GM21619 (cell line): ENCODE measurements around the gene PKD1L1.
"Not testable (repeated sequence)": the region's sequence is repeated elsewhere in the genome, so short reads cannot be mapped to it uniquely, and the experiment has no call there.

Experiments used
- ATAC-seq: cut with Tn5 transposase; IDR thresholded peaks from one replicate; pipeline ENCODE4 v1.9.1; 2021; ENCODE audit not compliant: unreplicated experiment

PKD1L1 gene

DNA sequence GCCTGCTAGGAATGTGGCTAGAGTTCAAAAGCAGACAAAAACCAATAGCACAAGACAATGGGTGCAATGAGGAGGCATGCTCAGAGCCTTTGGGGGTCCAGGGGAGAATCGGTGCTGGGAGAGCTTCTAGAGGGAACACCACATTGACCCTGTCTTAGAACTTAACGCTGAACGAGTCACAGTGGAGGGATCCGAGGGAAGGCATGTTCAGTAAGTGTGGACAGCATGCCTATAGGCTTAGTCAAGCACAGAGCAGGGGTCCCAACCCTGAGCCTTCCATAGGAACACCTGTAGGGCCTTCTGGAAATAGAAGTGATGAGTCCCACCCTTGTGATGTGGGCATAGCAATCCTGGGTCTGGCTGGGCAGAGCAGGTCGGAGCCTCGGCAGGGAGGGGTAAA, 148.7 kb downstream of the PKD1L1 start:
- no peak for ATAC-seq

DNA sequence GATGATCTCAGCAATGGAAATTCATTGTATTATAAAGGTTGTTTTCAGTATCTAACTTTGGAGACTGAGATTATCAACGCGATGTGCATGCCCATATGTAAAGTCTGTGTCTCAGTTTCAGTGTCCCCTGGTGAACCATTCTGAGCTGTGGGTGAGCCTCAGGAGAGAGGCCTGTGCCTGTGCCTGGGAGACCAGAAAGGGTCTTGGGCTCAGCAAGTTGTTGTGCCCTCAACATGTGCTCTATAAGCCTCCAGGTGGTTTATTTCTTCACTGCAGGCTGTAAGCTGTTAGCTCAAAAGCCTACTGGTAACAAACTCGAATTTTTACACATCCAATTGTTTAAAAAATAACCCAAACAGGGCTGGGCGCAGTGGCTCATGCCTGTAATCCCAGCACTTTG, 151.9 kb downstream of the PKD1L1 start:
- no peak for ATAC-seq

DNA sequence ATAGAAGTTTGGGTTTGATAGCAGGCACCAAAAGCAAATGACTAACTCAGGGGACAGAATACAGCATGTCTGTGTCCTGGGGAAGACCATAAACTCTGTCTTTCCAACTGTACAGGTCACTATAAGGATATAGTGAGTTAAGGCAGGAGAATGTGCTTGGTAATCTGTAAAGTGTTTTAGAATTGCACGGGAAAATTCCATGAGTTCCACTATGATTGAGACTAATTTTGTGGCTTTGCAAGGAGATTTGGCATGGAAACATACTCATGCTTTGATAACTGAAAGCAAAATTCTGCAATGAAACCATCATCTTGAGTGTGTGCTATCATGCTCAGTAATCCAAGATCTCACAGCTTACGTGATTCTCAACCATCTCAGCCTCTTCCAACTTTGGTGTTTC, 152.6 kb downstream of the PKD1L1 start:
- no peak for ATAC-seq

DNA sequence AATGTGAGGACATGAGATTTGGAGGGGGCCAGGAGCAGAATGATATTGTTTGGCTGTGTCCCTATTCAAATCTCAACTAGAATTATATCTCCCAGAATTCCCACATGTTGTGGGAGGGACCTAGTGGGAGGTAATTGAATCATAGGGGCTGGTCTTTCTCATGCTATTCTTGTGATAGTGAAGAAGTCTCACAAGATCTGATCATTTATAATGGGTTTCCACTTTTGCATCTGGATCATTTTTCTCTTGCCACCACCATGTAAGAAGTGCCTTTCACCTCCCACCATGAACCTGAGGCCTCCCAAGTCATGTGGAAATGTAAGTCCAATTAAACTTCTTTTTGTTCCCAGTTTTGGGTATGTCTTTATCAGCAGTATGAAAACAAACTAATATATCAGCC, 153.1 kb downstream of the PKD1L1 start:
- ATAC-seq, result not testable (repeated sequence)

DNA sequence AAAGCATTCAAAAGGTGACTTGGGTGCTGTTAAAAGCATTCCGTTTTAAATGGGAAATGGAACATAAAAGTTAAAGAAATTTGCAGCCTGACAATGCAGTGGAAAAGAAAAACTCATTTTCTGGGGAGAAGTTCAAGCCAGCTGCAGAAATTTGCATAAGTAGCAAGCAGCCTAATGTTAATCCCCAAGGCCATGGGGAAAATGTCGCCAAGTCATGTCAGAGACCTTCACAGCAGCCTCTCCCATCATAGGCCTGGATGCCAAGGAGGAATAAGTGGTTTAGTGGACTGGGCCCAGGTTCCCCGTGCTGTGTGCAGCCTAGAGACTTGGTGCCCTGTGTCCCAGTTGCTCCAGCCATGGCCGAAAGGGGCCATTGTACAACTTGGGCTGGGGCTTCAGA, 154.2 kb downstream of the PKD1L1 start:
- ATAC-seq, result no peak

DNA sequence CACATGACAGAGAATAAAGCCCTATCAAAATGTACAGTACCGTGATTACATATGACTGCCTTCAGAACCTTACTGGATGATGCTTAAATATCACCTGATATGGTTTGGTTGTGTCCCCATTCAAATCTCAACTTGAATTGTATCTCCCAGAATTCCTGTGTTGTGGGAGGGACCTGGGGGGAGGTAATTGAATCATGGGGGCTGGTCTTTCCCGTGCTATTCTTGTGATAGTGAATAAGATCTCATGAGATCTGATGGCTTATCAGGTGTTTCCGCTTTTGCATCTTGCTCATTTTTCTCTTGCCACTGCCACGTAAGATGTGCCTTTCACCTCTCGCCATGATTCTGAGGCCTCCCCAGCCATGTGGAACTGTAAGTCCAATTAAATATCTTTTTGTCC, 155.1 kb downstream of the PKD1L1 start:
- ATAC-seq, result not testable (repeated sequence)

DNA sequence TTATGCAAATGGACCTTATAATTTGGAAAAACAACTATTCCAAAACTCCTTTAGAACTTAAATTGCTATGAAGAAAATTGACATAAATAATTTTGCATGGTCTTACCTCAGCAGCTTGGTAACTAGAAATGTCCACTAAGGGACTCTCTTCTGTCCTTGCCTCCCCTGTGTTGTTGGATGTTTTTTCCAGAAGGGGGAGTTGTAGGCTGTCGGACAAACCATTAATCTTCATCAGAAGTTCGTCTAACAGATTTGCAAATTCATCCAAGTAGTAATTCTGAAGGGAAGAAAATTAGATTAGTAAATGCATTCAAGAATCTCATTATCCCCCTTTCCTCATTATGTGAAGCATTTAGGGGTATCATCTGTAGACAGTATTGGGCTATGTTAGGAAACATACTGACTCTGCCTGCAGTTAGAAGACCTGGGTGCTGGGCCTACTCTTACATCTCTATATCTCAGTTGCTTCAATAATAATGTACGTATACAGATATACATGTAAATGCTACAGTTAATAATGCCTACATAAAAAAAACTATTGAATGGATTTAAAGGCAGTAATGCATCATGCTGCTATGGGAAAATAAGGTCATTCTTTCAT, 155.6 kb downstream of the PKD1L1 start:
- ATAC-seq, result no peak

DNA sequence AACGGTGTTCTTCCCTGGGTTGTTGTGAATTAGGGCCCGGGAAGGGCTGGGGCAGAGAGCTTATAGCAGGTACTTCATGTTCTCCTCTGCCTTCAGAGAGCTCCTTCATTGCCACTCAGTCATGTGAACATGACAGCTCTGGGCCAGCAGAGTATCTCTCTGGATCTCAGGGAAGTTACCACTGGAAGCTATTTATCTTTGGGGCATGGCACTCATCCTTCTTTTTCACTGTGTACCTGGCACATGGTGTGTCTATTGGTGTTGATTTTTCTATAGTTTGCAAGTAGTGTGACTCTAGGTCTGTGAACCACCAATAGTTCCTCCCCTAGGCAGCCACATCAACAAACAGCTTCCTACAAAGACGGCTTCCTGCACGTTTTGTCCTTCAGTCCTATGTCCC, 156.6 kb downstream of the PKD1L1 start:
- no peak for ATAC-seq

DNA sequence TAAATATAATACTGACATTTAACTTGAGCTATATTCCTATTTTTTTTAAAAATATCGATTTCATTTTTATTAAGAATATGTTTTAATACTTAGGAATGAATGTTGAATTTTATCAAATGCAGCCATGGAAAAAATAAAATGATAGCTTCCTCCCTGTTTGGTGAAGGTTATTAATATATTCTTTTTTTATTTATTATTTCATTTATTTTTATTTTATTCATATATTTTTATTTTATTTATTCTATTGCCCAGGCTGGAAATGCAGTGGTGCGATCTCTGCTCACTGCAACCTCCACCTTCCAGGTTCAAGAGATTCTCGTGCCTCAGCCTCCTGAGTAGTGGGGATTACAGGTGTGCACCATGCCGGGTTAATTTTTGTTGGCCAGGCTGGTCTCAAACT, 160.2 kb downstream of the PKD1L1 start:
- no peak for ATAC-seq

DNA sequence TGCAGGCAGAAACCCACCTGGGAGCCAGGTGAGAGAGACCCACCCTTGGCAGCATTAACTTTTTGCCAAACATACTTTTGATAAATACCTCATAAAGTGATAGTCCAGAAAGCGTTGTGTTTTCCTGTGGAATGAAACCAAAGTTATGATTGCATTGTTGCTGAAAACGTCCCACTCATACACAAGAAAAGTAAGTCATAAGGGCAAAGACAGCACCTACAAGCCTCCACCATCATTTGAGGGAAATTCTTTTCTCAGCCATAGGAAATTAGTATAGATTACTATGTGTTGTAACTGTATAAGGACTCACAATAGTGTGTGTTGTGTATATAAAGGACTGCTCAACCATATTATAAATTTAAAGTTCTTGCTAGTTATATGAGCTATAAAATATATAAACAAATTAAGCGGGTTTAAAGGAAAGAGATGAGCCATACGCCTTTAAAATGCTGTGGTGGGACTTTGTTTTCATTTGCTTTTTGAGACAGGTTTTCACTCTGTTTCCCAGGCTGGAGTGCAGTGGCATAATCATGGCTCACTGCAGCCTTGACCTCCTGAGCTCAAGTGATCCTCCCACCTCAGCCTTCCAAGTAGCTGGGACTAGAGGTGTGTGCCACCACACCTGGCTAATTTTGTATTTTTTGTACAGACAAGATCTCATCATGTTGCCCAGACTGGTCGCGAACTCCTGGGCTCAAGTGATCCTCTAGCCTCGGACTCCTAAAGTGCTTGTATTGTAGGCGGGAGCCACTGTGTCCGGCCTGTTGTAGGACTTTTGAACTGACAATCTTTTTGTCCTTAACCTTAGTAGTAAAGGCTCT, 160.8 kb downstream of the PKD1L1 start:
- no peak for ATAC-seq

DNA sequence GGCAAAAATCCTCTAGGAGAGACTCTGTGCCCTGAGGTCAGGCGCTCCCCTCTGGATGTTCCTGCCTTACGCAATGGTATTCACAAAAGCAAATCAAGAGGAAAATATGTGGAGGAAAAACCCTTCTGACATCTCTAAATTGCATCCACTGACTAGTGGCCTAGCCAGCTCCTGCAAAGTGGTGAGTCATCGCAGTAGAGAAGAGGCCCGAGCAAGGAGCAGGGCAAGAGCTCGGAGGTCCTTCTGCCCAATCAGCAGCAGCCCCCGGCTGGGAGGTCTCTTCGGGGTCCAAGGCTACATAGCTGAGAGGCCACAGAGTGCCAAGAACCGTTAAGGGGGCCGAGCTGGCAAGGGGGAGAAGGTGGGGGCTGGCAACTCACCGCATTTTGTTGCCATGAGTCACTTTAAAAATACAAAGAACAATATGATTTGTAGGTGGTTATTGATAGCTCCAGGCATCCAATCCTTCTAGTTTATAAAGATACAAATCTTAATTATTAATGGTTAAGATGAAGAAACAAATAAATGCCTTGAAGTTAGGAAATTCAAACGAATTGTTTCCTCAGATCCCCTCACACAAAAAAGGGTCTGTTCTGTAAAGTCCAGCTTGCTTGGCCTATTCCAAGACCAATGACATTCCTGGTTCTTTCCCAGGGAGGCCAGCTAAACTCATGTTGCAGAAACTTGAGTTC, 161.6 kb downstream of the PKD1L1 start:
- ATAC-seq, result no peak

DNA sequence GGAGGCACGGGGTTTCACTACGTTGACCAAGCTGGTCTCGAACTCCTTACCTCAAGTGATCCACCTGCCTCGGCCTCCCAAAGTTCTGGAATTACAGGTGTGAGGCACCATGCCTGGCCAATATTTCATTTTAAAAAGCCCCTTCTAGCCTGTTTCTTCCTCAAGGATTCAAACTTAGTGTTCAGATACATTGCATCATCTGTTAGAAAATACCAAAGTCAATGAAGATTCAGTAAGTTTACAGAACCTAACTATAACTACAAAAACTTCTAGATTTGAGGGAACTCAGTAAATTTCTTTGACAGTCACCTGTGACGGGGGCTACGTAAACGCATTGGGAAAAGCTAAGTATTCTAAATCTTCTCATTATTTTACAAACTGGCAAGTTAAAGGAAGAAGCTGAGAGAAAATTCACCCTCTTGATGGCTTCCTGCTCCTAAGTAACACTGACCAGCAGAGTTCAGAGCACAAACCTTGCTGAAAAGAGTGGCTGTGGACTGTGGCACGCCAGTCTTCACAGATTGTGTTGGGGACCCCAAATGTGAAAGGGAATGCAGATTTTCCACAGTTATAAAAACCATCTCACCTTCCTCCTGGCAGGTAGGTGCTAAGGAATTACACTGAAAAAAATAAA, 162.2 kb downstream of the PKD1L1 start:
- no peak for ATAC-seq

DNA sequence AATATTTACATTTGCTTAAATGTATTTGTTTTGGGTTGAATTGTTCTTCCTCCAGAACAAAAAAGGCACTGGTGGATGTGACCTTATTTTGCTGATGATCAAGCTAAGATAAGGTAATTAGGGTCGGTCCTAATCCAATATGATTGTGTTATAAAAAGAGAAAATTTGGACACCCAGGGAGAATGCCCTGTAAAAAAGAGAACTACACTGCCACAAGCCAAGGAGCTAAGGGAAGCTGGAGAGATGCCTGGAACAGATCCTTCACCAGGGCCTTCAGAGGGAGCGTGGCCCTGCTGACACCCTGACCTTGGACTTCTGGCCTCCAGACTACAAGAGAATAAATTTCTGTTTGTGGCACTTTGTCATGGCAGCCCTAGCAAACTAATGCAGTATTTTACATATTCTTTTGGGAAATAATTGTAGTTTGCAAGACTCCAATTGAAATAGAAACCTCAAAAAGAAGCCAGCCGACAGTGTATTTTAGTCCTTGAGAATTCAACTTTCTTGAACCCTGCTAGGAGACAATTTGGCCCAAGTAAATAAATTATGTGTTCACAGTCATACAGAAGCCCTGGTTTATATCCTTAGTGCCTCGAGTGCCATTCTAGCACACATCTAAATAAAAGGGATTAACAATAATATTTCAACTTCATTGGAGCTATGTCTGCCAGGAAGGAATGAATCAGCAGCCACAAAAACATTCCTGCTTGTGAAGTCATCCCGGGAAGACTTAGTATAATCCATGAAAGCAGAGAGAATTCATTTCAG, 164.6 kb downstream of the PKD1L1 start:
- no peak for ATAC-seq

DNA sequence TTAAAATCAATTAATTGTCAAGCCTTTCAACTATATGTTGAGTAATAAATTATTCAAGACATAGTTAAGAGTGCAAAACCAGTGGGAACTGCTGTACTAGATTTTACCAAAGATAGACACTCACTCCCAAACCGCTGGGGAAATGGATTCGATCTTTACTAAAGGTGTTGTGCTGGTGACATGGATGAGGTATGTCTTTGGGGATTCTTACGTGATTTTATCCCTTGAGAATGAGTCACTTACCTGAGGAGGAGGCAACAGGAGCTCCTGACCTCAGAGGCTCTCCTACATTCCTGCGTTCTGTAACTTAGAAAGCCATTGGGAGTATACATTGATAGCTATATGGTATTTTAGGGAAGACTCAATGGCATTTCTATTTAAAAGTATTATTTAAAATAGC, 165.5 kb downstream of the PKD1L1 start:
- no peak for ATAC-seq

DNA sequence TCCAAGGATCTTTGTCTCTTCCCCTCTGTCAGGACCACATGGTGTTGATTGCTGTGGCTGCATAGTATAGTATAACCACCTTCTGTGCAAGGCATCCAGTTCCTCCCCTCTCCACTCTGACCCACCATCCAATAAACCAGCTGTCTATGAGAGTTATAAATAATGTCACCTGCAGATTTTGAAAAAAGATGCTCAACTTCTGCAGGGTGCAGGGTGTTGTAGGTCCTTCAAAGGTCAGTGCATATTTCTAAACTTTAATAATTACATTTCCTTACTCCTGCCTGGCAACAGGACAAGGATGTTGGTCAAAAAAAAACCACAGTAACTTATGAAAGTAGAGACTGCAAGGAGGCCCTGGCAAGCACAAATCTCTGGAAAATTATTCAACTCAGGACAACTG, 166.2 kb downstream of the PKD1L1 start:
- ATAC-seq, result no peak

DNA sequence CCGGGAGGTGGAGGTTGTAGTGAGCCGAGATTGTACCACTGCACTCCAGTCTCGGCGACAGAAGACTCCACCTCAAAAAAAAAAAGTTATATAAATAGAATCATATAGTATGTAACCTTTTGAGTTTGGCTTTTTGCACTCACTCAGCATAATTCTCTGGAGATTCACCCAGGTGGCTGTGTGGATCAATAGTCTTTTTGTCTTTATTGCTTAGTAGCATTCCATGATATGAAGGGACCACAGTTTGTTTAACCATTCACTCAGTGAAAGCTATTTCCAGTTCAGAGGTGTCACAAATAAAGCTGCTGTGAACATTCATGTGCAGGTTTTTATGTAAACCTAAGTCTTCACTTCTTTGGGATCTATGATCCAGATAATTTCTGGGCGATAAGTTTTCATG, 167.7 kb downstream of the PKD1L1 start:
- ATAC-seq, result no peak

DNA sequence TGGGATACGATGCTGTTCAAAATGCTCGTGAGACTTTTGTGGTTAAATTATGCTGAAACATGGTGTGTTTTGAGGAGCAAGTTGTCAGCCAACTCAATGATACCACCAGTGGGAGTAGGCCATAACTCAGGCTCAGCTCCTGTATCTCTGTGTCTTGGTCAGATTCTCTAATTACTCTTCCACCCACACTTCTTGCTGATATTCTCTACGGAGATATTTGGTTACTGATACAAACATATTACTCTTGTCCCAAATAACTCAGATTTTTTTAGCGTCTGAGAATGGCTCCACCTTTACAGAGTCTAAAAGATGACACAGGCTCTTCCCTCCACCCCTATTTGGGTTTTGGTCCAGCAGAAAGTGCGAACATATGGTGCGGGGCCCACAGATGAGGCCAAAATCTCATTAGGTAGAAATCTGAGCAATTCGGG, 168.9 kb downstream of the PKD1L1 start:
- no peak for ATAC-seq

DNA sequence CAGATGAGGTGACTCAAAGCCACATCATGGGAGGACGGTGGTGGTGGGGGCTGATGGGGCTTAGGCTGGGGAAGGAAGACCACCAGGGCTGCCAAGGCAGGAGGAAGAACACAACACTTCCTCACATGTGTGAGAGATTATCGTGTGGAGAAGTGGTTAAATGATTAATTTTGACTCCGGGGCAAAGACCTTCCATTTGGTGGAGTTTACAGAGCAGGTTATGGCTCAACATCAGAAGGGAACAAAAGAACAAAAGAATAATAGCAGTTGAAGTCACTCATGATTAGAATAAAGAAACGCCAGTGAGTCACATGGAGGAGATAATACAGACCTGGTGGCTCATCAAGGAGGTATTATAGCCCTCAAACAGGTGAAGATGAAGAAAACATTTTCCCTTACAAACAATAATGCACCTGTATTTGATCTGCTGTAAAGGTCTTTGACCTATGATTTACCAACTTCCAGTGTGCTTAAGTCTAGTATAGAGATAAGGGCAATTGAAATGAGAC, 170.1 kb downstream of the PKD1L1 start:
- ATAC-seq, result no peak

DNA sequence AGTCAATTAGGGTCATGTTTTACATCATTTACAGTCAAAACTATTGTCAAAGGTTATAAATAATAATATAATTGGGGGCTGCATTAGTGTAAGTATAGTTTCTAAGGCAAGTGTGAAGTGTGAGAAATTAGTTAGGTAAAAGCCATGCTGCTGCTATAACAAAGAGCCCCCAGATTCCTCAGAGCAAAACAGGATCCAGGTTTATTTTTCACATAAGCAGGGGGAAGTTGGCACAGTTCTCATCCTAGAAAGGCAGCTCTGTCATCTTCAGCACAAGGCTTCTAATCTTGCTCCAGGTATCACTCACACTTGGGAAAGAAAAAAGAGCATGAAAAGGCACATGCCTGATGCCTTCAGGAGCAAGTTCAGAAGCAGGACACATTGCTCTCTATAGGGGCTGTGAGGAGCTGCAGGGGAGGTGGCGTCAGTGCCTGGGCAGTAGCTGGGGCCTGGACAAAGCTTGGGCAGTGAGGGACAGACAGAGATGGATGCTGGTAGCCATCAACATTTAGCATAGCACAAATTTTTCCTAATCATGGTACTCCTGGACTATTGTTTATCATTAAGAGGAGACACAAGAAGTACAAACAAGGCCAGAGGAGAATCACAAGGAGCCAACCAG, 170.6 kb downstream of the PKD1L1 start:
- no peak for ATAC-seq

DNA sequence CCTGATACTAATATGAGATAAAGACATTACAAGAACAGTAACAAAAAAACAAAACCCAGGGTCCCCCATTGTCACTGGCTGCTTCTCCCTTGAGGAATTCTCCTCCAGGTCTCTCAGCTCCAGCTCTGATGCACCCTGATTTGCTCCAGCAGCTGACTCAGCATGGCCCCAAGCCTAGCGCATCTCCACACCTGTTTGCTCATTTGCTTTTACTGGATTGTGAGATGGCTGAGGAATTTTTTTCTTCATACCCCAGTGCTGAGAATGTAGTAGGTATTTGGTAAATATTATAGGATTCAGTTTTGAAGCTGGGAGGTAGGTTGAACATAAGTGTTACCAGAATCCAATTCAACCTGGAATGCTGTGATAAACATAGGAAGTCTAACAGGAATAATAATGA, 171.9 kb downstream of the PKD1L1 start:
- ATAC-seq, result no peak
